HG03064 (cell line): ENCODE measurements around the gene ULK4.

Experiments
- ATAC-seq: cut with Tn5 transposase; IDR thresholded peaks from one replicate; pipeline ENCODE4 v1.9.1; 2021; ENCODE audit warnings: low read depth; ENCODE audit not compliant: unreplicated experiment

Gene ULK4

DNA sequence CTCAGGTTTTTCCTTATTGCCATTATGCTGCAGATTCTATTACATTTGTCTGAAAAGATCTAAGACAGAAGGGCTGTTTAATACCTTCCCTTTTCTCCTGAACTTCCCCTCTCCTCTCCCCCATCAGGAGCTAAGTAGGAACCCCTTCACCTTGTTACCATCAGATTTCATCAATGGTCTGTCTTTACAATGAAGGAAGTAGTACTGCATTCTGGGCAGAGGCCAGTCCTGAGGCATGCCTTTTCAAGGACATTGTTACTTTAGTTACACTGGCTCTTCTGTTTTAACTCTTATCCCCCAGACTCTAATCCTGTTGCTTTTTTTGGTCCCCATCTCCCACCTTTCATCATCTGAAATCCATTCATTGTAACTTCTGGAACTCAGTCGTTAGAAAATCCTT is 754.5 kb downstream of the ULK4 start:
- no peak for ATAC-seq

- no peak for ATAC-seq
These were observed 756.3 kb downstream of the ULK4 start for GRCh38 chr3:41205591-41205990.

GRCh38 chr3:41204369-41204768 is 757.5 kb downstream of the ULK4 start:
- no peak for ATAC-seq

DNA sequence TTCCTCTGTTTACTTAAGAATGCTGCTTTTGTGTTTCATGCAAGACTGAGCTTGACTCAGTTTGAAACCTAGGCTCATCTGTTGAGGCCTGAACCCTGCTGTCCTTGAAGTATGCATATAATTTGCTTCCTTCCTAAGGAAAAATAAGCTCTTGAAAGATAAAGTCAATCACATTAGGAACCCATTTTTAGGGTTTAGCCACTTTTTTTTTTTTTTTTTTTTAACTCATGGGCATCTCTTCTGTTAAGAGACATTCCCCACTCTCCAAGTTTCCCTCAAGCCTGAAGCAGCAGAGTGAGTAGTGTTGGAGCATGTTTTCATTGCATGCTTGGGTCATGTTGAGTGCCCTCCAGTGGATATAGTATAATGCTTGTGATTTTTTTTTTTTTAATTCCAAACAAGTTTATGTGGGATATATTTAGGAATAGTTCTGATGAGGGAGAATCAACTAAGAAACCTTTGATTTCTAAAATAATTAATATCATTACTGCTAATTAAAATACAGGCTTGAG is 759.0 kb downstream of the ULK4 start:
- ATAC-seq: no peak

DNA sequence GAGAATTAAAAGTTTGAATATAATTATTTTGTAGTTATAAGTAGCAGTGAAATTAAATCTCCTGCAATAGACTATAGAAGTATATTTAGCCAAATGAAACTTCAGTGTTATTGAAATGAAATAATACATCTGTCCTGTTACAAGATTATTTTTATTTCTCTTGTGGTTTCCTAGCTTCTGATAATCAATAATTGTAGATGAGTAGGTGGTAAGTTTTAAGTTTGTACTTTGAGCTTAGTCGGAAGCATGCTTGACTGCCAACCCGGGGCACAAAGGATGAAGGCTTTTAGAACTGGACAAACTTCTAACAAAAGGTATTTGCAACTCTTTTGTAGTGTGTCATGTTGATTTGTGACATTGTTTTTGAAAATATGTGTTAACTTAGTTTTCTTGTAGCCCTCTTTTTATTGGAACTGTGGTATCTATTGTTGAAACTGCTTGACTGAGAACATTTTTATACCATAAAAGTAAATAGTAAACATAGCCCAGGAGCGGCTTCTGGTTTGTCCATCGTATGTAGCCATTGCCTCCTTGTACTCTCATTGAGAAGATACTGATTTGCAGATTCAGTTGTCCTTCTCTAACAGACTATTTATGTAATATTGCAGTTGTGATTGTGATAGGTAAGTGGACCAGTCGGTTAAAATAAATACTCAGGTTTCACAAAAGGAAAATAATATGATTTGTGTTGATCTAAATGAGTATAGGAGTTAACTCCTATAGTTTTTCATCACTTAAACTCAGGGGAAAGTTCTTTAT is 759.6 kb downstream of the ULK4 start:
- no peak for ATAC-seq

DNA sequence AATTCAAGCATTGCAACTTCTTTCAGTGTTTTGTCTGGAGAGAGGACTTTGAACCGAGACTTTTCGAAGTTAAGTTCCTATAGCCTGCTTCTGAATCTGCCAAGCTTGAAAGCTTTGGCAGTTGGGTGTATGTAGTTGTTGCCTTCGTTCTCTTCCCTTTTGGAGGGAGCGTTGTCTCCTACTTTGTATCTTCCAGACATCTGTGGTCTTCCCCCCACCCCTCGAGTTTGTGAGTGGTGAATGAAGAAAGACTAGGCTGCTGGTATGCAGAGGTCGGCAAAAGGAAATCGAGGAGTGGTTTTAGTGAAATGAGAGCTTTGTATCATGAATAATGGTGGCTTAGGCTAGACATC is 761.3 kb downstream of the ULK4 start:
- ATAC-seq: no peak

- peak; percentile 5 for ATAC-seq
These were observed 761.8 kb downstream of the ULK4 start for GRCh38 chr3:41199866-41200668.

DNA sequence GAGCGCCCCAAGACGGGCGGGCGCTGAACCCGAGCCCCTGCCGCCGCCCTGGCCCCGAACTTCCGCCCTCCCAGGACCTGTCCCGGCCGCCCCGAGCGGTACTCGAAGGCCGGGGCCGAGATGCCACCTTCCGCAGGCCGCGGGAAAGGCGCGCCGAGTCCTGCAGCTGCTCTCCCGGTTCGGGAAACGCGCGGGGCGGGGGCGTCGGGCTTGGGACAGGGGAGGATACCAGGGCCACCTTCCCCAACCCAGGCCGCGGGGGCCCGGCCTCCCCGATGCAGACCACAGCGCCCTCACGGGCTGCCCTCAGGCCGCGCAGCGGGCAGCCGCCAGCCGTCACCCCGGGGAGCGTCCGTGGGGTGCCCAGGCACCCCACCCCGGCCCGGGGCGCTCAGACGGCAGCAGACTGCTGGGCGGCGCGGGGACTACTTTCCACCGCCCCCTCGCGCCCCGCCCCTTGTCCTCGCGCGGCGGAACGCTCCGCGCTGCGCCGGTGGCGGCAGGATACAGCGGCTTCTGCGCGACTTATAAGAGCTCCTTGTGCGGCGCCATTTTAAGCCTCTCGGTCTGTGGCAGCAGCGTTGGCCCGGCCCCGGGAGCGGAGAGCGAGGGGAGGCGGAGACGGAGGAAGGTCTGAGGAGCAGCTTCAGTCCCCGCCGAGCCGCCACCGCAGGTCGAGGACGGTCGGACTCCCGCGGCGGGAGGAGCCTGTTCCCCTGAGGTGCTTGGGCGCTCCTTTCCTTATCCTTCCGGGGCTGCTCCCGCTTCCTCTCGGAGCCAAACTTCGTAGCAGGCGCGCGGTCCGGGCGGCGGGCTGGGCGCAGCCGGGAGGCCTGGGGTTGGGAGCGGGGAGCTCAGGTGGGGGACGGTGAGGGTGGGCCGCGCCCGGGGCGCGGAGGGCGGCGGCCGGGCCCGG is 762.7 kb downstream of the ULK4 start, which contains the start of gene CTNNB1:
TSS of gene CTNNB1 (plus strand) at position 556 of the 916 bp plus-strand sequence. CDS start 24,564 bp downstream, outside the sequence.
- ATAC-seq: peak; percentile 69

DNA sequence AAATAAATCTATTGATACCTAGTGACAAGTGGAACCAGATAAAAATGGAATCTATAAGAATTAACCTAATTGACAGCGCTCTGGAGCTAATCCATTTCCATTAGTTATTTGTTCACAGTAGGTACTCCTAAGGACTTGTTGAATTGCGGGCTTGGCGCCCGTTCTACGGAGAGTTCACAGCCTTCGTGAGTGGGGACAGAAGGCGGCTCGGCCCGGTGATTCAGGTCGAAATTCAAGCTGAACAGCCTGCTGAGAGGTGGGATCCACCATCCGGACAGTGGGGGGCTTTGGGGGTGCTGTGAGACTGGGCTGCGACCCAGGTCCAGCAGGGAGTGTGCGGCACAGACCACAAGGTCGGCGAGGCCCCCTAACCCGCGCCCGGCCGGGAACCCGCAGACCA is 763.4 kb downstream of the ULK4 start:
- ATAC-seq: no peak

DNA sequence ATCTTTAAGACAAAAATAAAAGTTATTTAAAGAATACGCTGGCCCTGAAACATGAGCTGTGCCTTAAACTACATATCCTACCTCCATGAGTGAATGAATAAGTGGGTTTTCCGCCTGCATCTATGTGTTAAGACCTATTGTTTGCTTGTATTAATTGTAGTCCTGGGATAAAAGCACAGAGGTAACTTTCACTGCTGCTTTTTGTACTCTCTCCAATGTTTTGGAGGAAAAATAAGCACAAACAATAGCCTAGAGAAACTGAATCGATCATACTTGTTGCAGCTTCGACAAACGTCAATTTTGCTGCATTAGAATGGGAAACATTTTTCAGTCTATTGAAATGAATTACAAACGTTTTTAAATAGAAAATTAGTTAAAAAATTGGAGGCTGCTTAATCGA is 763.9 kb downstream of the ULK4 start:
- ATAC-seq: no peak
